Stimulated activated CD4-positive, alpha-beta T cell treated with anti-CD3 and anti-CD28 coated beads, Interleukin-2, amount 100 ng/mL, for 24 hours (primary cell): ENCODE data around the gene KCNIP3.

ENCODE experiments used
- DNase-seq, 2 donors: peaks; one replicate each; pipeline ENCODE4 v3.0.0-alpha.2; 2020

The KCNIP3 gene

GRCh38 chr2:95297639-95298395 lies 670 bp downstream of the KCNIP3 start:
- no peak for DNase-seq

- DNase-seq, result no peak
Observed at GRCh38 chr2:95298486-95299111, 1.5 kb downstream of the KCNIP3 start.

GRCh38 chr2:95299961-95300360 lies 2.8 kb downstream of the KCNIP3 start:
- no peak for DNase-seq

GRCh38 chr2:95300450-95300849 lies 3.3 kb downstream of the KCNIP3 start:
- no peak for DNase-seq

GRCh38 chr2:95301186-95301585 lies 4.0 kb downstream of the KCNIP3 start:
- no peak for DNase-seq

GRCh38 chr2:95301876-95302641 lies 4.9 kb downstream of the KCNIP3 start:
- no peak for DNase-seq

- no peak for DNase-seq
Observed at GRCh38 chr2:95303191-95303919, 6.2 kb downstream of the KCNIP3 start.

GRCh38 chr2:95305380-95306061 lies 8.4 kb downstream of the KCNIP3 start:
- no peak for DNase-seq

- no peak for DNase-seq
Observed at GRCh38 chr2:95306336-95306895, 9.3 kb downstream of the KCNIP3 start.

GRCh38 chr2:95307036-95307435 lies 9.9 kb downstream of the KCNIP3 start:
- DNase-seq, result no peak

GRCh38 chr2:95307878-95308277 lies 10.7 kb downstream of the KCNIP3 start:
- no peak for DNase-seq

- DNase-seq, result no peak
Observed at GRCh38 chr2:95308426-95308990, 11.4 kb downstream of the KCNIP3 start.

GRCh38 chr2:95309599-95309998 lies 12.5 kb downstream of the KCNIP3 start:
- DNase-seq, result no peak

- no peak for DNase-seq
Observed at GRCh38 chr2:95310216-95310615, 13.1 kb downstream of the KCNIP3 start.

- no peak for DNase-seq
Observed at GRCh38 chr2:95310651-95311050, 13.5 kb downstream of the KCNIP3 start.

- DNase-seq, result no peak
Observed at GRCh38 chr2:95311815-95312542, 14.8 kb downstream of the KCNIP3 start.

GRCh38 chr2:95312543-95313201 lies 15.5 kb downstream of the KCNIP3 start:
- DNase-seq, result no peak

GRCh38 chr2:95313296-95314131 lies 16.4 kb downstream of the KCNIP3 start:
- no peak for DNase-seq

GRCh38 chr2:95314598-95314963 lies 17.4 kb downstream of the KCNIP3 start:
- no peak for DNase-seq
